Liver (tissue), 9 donors: ENCODE measurements around the gene LAMB1. TPM values are rescaled to one million over a fixed set of nuclear protein-coding genes. Genes with fewer than 3 reads are reported as not detected.
A peak's percentile ranks its signal among the peaks of the same experiment; 100 is the strongest.

Experiments
- DNase-seq: peaks from one replicate; pipeline ENCODE4 v3.0.0-alpha.2; 2017; ENCODE audit warnings: low spot score
- H3K27ac ChIP-seq, 2 donors: one replicate each; pipeline ENCODE4 v1.7.0; 2013; ENCODE audit warnings: inconsistent platforms in 2 of 2, low read length in 2 of 2, control low read depth in 1 of 2, low read depth in 1 of 2, mild to moderate bottlenecking in 1 of 2
- H3K27me3 ChIP-seq, 4 donors: one replicate each; pipeline versions ENCODE4 v1.6.1 to v1.7.0; 2013; ENCODE audit warnings: low read length in 3 of 4, inconsistent platforms in 1 of 4, mild to moderate bottlenecking in 1 of 4, moderate library complexity in 1 of 4; ENCODE audit not compliant: control insufficient read depth in 4 of 4, insufficient read depth in 4 of 4
- H3K36me3 ChIP-seq, 4 donors: one replicate each; pipeline versions ENCODE4 v1.6.1 to v1.7.0; 2013; ENCODE audit warnings: low read length in 3 of 4, mild to moderate bottlenecking in 3 of 4, low read depth in 1 of 4, moderate library complexity in 1 of 4; ENCODE audit not compliant: control insufficient read depth in 4 of 4, insufficient read depth in 3 of 4
- H3K4me1 ChIP-seq, 4 donors: one replicate each; pipeline versions ENCODE4 v1.6.1 to v1.7.0; 2013; ENCODE audit warnings: low read length in 3 of 4, mild to moderate bottlenecking in 3 of 4, moderate library complexity in 1 of 4; ENCODE audit not compliant: control insufficient read depth in 4 of 4, insufficient read depth in 4 of 4
- H3K4me3 ChIP-seq, 3 donors: one replicate each; pipeline versions ENCODE4 v1.6.1 to v1.7.0; 2013; ENCODE audit warnings: low read length in 3 of 3, control low read depth in 1 of 3, low read depth in 1 of 3, mild to moderate bottlenecking in 1 of 3
- H3K9ac ChIP-seq, 2 donors: one replicate each; pipeline ENCODE4 v1.7.0; 2013; ENCODE audit warnings: low read length in 2 of 2, mild to moderate bottlenecking in 2 of 2, moderate library complexity in 2 of 2, control low read depth in 1 of 2, low read depth in 1 of 2
- H3K9me3 ChIP-seq, 4 donors: one replicate each; pipeline versions ENCODE4 v1.6.1 to v1.7.0; 2013; ENCODE audit warnings: low read length in 3 of 4; ENCODE audit not compliant: control insufficient read depth in 4 of 4
- CTCF ChIP-seq: fragments of 150-350 bp; IDR thresholded peaks from 2 replicates; pipeline ENCODE4 v1.5.1; 2017; ENCODE audit warnings: improper control_type of control experiment, low read depth, low read length; ENCODE audit not compliant: missing input control
- EGR1 ChIP-seq, 2 donors: IDR thresholded peaks; 2 replicates each; pipeline ENCODE4 v1.6.1; 2016 to 2018; ENCODE audit warnings: antibody characterized with exemption in 2 of 2, low read depth in 2 of 2
- FOXA1 ChIP-seq: IDR thresholded peaks from 2 replicates; pipeline ENCODE4 v1.6.1; 2016; ENCODE audit warnings: antibody characterized with exemption
- FOXA2 ChIP-seq: IDR thresholded peaks from 2 replicates; pipeline ENCODE4 v1.6.1; 2016; ENCODE audit warnings: antibody characterized with exemption
- GABPA ChIP-seq, 2 donors: IDR thresholded peaks in 1 of 2; conservative IDR thresholded peaks in 1 of 2; 2 replicates each; pipeline ENCODE4 v1.6.1; 2016; ENCODE audit warnings: antibody characterized with exemption in 2 of 2, mild to moderate bottlenecking in 1 of 2, moderate library complexity in 1 of 2
- HNF4A ChIP-seq, 2 donors: conservative IDR thresholded peaks; 2 replicates each; pipeline ENCODE4 v1.6.1; 2016; ENCODE audit warnings: antibody characterized with exemption in 2 of 2, mild to moderate bottlenecking in 2 of 2
- JUND ChIP-seq, 2 donors: IDR thresholded peaks; 2 replicates each; pipeline ENCODE4 v1.6.1; 2016; ENCODE audit warnings: antibody characterized with exemption in 2 of 2
- NR2F2 ChIP-seq: IDR thresholded peaks from 2 replicates; pipeline ENCODE4 v1.6.1; 2016; ENCODE audit warnings: antibody characterized with exemption
- RAD21 ChIP-seq, 2 donors: IDR thresholded peaks; 2 replicates each; pipeline ENCODE4 v1.6.1; 2016; ENCODE audit warnings: antibody characterized with exemption in 2 of 2, mild to moderate bottlenecking in 2 of 2
- REST ChIP-seq: IDR thresholded peaks from 2 replicates; pipeline ENCODE4 v1.6.1; 2016; ENCODE audit warnings: antibody characterized with exemption, mild to moderate bottlenecking
- RXRA ChIP-seq, 2 donors: IDR thresholded peaks; 2 replicates each; pipeline ENCODE4 v1.6.1; 2017 to 2018; ENCODE audit warnings: antibody characterized with exemption in 2 of 2, mild to moderate bottlenecking in 1 of 2
- SP1 ChIP-seq: IDR thresholded peaks from 2 replicates; pipeline ENCODE4 v1.6.1; 2018; ENCODE audit warnings: antibody characterized with exemption, mild to moderate bottlenecking
- TAF1 ChIP-seq: conservative IDR thresholded peaks from 2 replicates; pipeline ENCODE4 v1.6.1; 2016; ENCODE audit warnings: antibody characterized with exemption, mild to moderate bottlenecking
- ZBTB33 ChIP-seq: IDR thresholded peaks from 2 replicates; pipeline ENCODE4 v1.6.1; 2016; ENCODE audit warnings: antibody characterized with exemption
- WGBS: extraction: QIAGEN DNeasy Blood & Tissue Kit; methylation state at CpG from one replicate; pipeline ENCODE4 v1.1.7; 2013; 5-methylcytosine and 5-hydroxymethylcytosine counted together
- polyA plus RNA-seq, 2 donors: library from polyadenylated mRNA; stranded (reverse) in 1 of 2; unstranded in 1 of 2; fragments of 200-250 nt in 1 of 2; fragments of >200 nt in 1 of 2; fragmentation: Nextera tagmentation in 1 of 2; extraction: Ambion mirVana in 1 of 2; gene quantifications; one replicate each; pipeline versions ENCODE4 v1.2.1 to v1.2.3, GENCODE V29; 2013 to 2015
- total RNA-seq, 2 donors: library from RNA; depleted of rRNA; stranded (reverse); fragments of >200 nt; gene quantifications; one replicate each; pipeline ENCODE4 v1.2.3, GENCODE V29; 2014
- donor health status: healthy.
- donor health status: healthy.
- donor health status: healthy.
- donor health status: healthy.
- donor health status: healthy.

Gene LAMB1
- total and polyA plus RNA-seq, 4 donors: 12.6 to 63.1 (median 25.8) TPM

DNA sequence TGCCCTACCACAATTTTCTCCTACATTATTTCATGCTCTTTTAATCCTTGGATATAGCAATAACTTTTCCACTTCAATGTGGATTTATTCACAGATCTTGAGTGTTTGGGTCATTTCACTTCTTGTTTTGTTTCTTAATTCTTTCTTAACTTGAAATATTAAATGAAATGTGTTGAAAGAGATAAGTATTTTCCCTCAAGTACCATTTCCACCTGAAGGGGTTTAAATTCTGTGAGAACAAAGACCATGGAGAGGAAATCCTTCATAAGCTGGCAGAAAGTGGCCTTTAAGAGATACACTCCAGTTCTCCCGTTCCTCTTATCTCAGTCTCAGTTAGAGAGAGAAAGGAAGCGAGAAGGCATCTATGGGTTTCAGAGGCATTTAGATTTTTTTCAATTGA, 126.0 kb downstream of the LAMB1 start:
- no peaks in the 10 kb centered on the region for H3K9me3 ChIP-seq
- no peak for TF ChIP-seq TAF1
- no peak for TF ChIP-seq HNF4A (conservative IDR thresholded peaks at IDR 0.05)
- TF ChIP-seq JUND (IDR thresholded peaks at IDR 0.05): no peak
- TF ChIP-seq CTCF: no peak
- TF ChIP-seq REST: no peak
- TF ChIP-seq GABPA (IDR thresholded peaks at IDR 0.05 in 1 of 2, conservative IDR thresholded peaks at IDR 0.05 in 1 of 2): no peak
- TF ChIP-seq RXRA (IDR thresholded peaks at IDR 0.05): no peak
- TF ChIP-seq ZBTB33: no peak
- no peak for TF ChIP-seq SP1
- TF ChIP-seq EGR1 (IDR thresholded peaks at IDR 0.05; ENCODE audit: low read depth in 2 of 2): no peak
- no peak for TF ChIP-seq NR2F2
- no peak for TF ChIP-seq FOXA1
- no peak for TF ChIP-seq RAD21 (IDR thresholded peaks at IDR 0.05)
- no peak overlapping the region for H3K9ac ChIP-seq
- H3K36me3 ChIP-seq: no peaks in the 10 kb centered on the region
- no peaks in the 10 kb centered on the region for H3K27me3 ChIP-seq
- H3K27ac ChIP-seq: no peak overlapping the region
- DNase-seq: no peak
- peaks cover 0 to 3% (median 0%) of the 10 kb centered on the region in 4 donors for H3K4me1 ChIP-seq
- H3K4me3 ChIP-seq: no peak overlapping the region
- 80% methylated on average over 2 of the region's 2 CpGs for WGBS

- peak; percentile 51 for DNase-seq
- WGBS: 22% methylated on average over 6 of the region's 6 CpGs
- Histone ChIP-seq H3K27me3 (no peaks in the 10 kb centered on the region), H3K9ac (no peak overlapping the region), H3K4me3 (no peak overlapping the region), H3K4me1 (peaks cover 0 to 3% (median 0%) of the 10 kb centered on the region in 4 donors), H3K36me3 (no peaks in the 10 kb centered on the region), H3K9me3 (no peaks in the 10 kb centered on the region), H3K27ac (no peak overlapping the region)
- TF ChIP-seq FOXA2 (no peak), FOXA1 (no peak), RAD21 (IDR thresholded peaks at IDR 0.05) (peak; percentile 93 to 95), TAF1 (no peak), HNF4A (conservative IDR thresholded peaks at IDR 0.05) (peak in 1 of 2 donors; percentile 7), ZBTB33 (no peak), CTCF (peak; percentile 78)
These were observed 128.1 kb downstream of the LAMB1 start for GRCh38 chr7:107874605-107875446.
